HCT116 (cell line): ENCODE data around the gene SUGP1. TPM values are rescaled to one million over a fixed set of nuclear protein-coding genes. Genes with fewer than 3 reads are reported as not detected.

Experiments used
- ATAC-seq: fragments of 200-7000 bp; cut with Tn5 transposase; 2 replicates; pipeline ENCODE4 v1.9.1; 2020; ENCODE audit warnings: mild to moderate bottlenecking, moderate library complexity
- BruUV-seq: library from RNA; stranded (reverse); fragments of 400-500 nt; replicated peaks from 2 replicates; lab custom pipeline; 2021; lab: Mats Ljungman, UMichigan
- CTCF ChIA-PET: fragments of 300-600 bp; sonication (Branson Sonifier 250); formaldehyde crosslinking; loops from one replicate; lab custom pipeline; 2021; ENCODE audit warnings: antibody characterized with exemption; lab: Charles Lee
- POLR2A ChIA-PET: fragments of 300-600, 350-600 bp; sonication (Branson Sonifier 250); formaldehyde crosslinking; loops from one replicate; lab custom pipeline; 2021; ENCODE audit warnings: antibody characterized with exemption; lab: Charles Lee
- RAD21 ChIA-PET, 2 experiments: fragments of 300-600 bp; sonication (Branson Sonifier 250); formaldehyde crosslinking; loops; one replicate each; lab custom pipeline; 2023; ENCODE audit warnings: low total read pairs in 2 of 2; ENCODE audit not compliant: uncharacterized antibody in 2 of 2, unreplicated experiment in 2 of 2, low non-redundant PET in 1 of 2; lab: Charles Lee
- DNase-seq: peaks from one replicate; pipeline ENCODE4 v3.0.0-alpha.2; 2010; ENCODE audit warnings: low read depth, low spot score
- H2AFZ ChIP-seq: fragments of 200-600 bp; shearing (Covaris generic), sonication (generic); 2 replicates; pipeline ENCODE4 v1.6.1; 2017; ENCODE audit warnings: low read depth, mixed run types, mixed read lengths, antibody characterized with exemption, low read length; ENCODE audit not compliant: poor library complexity, severe bottlenecking
- H3K27ac ChIP-seq: 2 replicates; pipeline ENCODE4 v1.5.1; 2012; ENCODE audit warnings: low read depth, low read length
- H3K27me3 ChIP-seq: fragments of 200-600 bp; sonication (generic); 2 replicates; pipeline ENCODE4 v1.6.1; 2016; ENCODE audit warnings: mixed run types, low read length, mixed read lengths; ENCODE audit not compliant: insufficient read depth
- H3K36me3 ChIP-seq, 2 experiments: fragments of 200-500 bp in 1 of 2; fragments of 200-600 bp in 1 of 2; sonication (Bioruptor generic) in 1 of 2; sonication (generic) in 1 of 2; 2 replicates each; pipeline versions ENCODE4 v1.5.1 to v1.6.1; 2014 to 2016; ENCODE audit warnings: low read length in 2 of 2, inconsistent platforms in 1 of 2, mixed read lengths in 1 of 2, mixed run types in 1 of 2; ENCODE audit not compliant: insufficient read depth in 2 of 2, control insufficient read depth in 1 of 2
- H3K4me1 ChIP-seq, 2 experiments: fragments of 200-600 bp in 1 of 2; sonication (generic) in 1 of 2; 2 replicates each; pipeline versions ENCODE4 v1.5.1 to v1.6.1; 2012 to 2017; ENCODE audit warnings: low read length in 2 of 2, inconsistent platforms in 1 of 2, mild to moderate bottlenecking in 1 of 2, mixed read lengths in 1 of 2, mixed run types in 1 of 2, moderate library complexity in 1 of 2; ENCODE audit not compliant: insufficient read depth in 2 of 2, control insufficient read depth in 1 of 2
- H3K4me2 ChIP-seq: fragments of 200-600 bp; sonication (generic); 2 replicates; pipeline ENCODE4 v1.6.1; 2017; ENCODE audit warnings: mixed run types, low read length, mixed read lengths
- H3K4me3 ChIP-seq, 2 experiments: fragments of 200-600 bp in 1 of 2; sonication (generic) in 1 of 2; replicated peaks in 1 of 2; 2 replicates each; pipeline ENCODE4 v1.5.1; 2011 to 2016; ENCODE audit warnings: low read length in 2 of 2, control low read depth in 1 of 2, low read depth in 1 of 2, mild to moderate bottlenecking in 1 of 2, mixed read lengths in 1 of 2, mixed run types in 1 of 2
- H3K79me2 ChIP-seq: fragments of 200-600 bp; sonication (generic); 2 replicates; pipeline ENCODE4 v1.6.1; 2017; ENCODE audit warnings: mild to moderate bottlenecking, mixed run types, low read length, moderate library complexity, mixed read lengths; ENCODE audit not compliant: insufficient read depth
- H3K9ac ChIP-seq: fragments of 200-600 bp; sonication (generic); 2 replicates; pipeline ENCODE4 v1.6.1; 2016; ENCODE audit warnings: low read length, mixed read lengths
- H3K9me2 ChIP-seq: fragments of 200-600 bp; sonication (generic), shearing (Covaris generic); 2 replicates; pipeline ENCODE4 v1.6.1; 2017; ENCODE audit warnings: mixed run types, mild to moderate bottlenecking, moderate library complexity; ENCODE audit not compliant: insufficient read depth
- H3K9me3 ChIP-seq, 2 experiments: fragments of 200-500 bp in 1 of 2; fragments of 200-600 bp in 1 of 2; sonication (Bioruptor generic) in 1 of 2; sonication (generic) in 1 of 2; 2 replicates each; pipeline ENCODE4 v1.6.1; 2014 to 2017; ENCODE audit warnings: low read length in 2 of 2, mixed read lengths in 2 of 2, inconsistent platforms in 1 of 2, low read depth in 1 of 2, mild to moderate bottlenecking in 1 of 2, mixed run types in 1 of 2, moderate library complexity in 1 of 2; ENCODE audit not compliant: control insufficient read depth in 1 of 2, insufficient read depth in 1 of 2
- H4K20me1 ChIP-seq: fragments of 200-600 bp; sonication (generic), shearing (Covaris generic); 2 replicates; pipeline ENCODE4 v1.6.1; 2017; ENCODE audit warnings: mixed run types, mild to moderate bottlenecking, moderate library complexity; ENCODE audit not compliant: insufficient read depth
- CBX3 ChIP-seq: IDR thresholded peaks from 2 replicates; pipeline ENCODE4 v1.6.1; 2012; ENCODE audit warnings: low read depth
- CEBPB ChIP-seq: IDR thresholded peaks from 2 replicates; pipeline ENCODE4 v1.6.1; 2012; ENCODE audit warnings: low read depth
- CTCF ChIP-seq, 3 experiments: fragments of 200-600 bp in 1 of 3; sonication (generic) in 1 of 3; IDR thresholded peaks in 2 of 3; conservative IDR thresholded peaks in 1 of 3; 2 replicates each; pipeline ENCODE4 v1.5.1; 2012 to 2017; ENCODE audit warnings: low read depth in 2 of 3, low read length in 2 of 3, antibody characterized with exemption in 1 of 3, borderline replicate concordance in 1 of 3, control low read depth in 1 of 3, mild to moderate bottlenecking in 1 of 3, mixed read lengths in 1 of 3, mixed run types in 1 of 3, moderate library complexity in 1 of 3; ENCODE audit not compliant: insufficient read depth in 1 of 3
- ELF1 ChIP-seq: IDR thresholded peaks from 2 replicates; pipeline ENCODE4 v1.6.1; 2012; ENCODE audit warnings: low read depth, borderline replicate concordance
- EZH2 ChIP-seq: fragments of 200-600 bp; sonication (generic); IDR thresholded peaks from 2 replicates; pipeline ENCODE4 v1.6.1; 2017; ENCODE audit warnings: antibody characterized with exemption, mixed run types
- EZH2phosphoT487 ChIP-seq: fragments of 200-600 bp; IDR thresholded peaks from 2 replicates; pipeline ENCODE4 v1.6.1; 2018; ENCODE audit warnings: antibody characterized with exemption, borderline replicate concordance
- FOSL1 ChIP-seq: IDR thresholded peaks from 2 replicates; pipeline ENCODE4 v1.6.1; 2012; ENCODE audit warnings: low read depth
- JUND ChIP-seq: IDR thresholded peaks from 2 replicates; pipeline ENCODE4 v1.6.1; 2012
- POLR2AphosphoS5 ChIP-seq: IDR thresholded peaks from 2 replicates; pipeline ENCODE4 v1.6.1; 2011; ENCODE audit warnings: mild to moderate bottlenecking, low read depth, low read length, moderate library complexity
- SIN3A ChIP-seq: IDR thresholded peaks from 2 replicates; pipeline ENCODE4 v1.6.1; 2012; ENCODE audit warnings: low read depth
- SP1 ChIP-seq: IDR thresholded peaks from 2 replicates; pipeline ENCODE4 v1.6.1; 2012; ENCODE audit warnings: low read depth
- SRF ChIP-seq: IDR thresholded peaks from 2 replicates; pipeline ENCODE4 v1.6.1; 2012; ENCODE audit warnings: low read depth
- TCF7L2 ChIP-seq: IDR thresholded peaks from 2 replicates; pipeline ENCODE4 v1.7.0; 2011; ENCODE audit warnings: borderline replicate concordance, inconsistent platforms; ENCODE audit not compliant: insufficient read depth, insufficient read length; ENCODE audit errors: extremely low read depth
- YY1 ChIP-seq: IDR thresholded peaks from 2 replicates; pipeline ENCODE4 v1.6.1; 2011; ENCODE audit warnings: low read length, low read depth, moderate library complexity, mild to moderate bottlenecking; ENCODE audit not compliant: insufficient replicate concordance; ENCODE audit errors: extremely low read depth
- ZBTB33 ChIP-seq: IDR thresholded peaks from 2 replicates; pipeline ENCODE4 v1.6.1; 2011; ENCODE audit warnings: mild to moderate bottlenecking, low read length, moderate library complexity; ENCODE audit not compliant: insufficient replicate concordance; ENCODE audit errors: extremely low read depth
- ZFX ChIP-seq: fragments of 450-650 bp; IDR thresholded peaks from 2 replicates; pipeline ENCODE4 v1.6.1; 2017
- ZNF274 ChIP-seq: fragments of 200-500 bp; sonication (Bioruptor generic); IDR thresholded peaks from 2 replicates; pipeline ENCODE4 v1.6.1; 2014; ENCODE audit warnings: mild to moderate bottlenecking, low read depth, low read length, inconsistent platforms
- intact Hi-C: fragments of 100-400 bp; cut with micrococcal nuclease; formaldehyde crosslinking; loops from 2 replicates; pipeline ENCODE4 v1.10.0; 2022
- total RNA-seq: library from RNA; stranded (reverse); gene quantifications from one replicate; pipeline ENCODE4 v1.2.1, GENCODE V29; 2021; ENCODE audit not compliant: unreplicated experiment

The SUGP1 gene
- total RNA-seq, 1 experiment from 2014 or later = 47.6 TPM

GRCh38 chr19:19279853-19280252 is 40.5 kb downstream of the SUGP1 start (continued):
- TF ChIP-seq CTCF (IDR thresholded peaks at IDR 0.05 in 2 of 3, conservative IDR thresholded peaks at IDR 0.05 in 1 of 3; ENCODE audit: borderline replicate concordance in 1 of 3, insufficient read depth in 1 of 3, low read depth in 2 of 3, low read length in 2 of 3) (no peak), JUND (no peak), ZBTB33 (no peak)

- H3K4me1 ChIP-seq = no peaks in the 10 kb centered on the region
- ChIA-PET POLR2A (no interaction called here), CTCF (no interaction called here), RAD21 (no interaction called here)
- H4K20me1 ChIP-seq = no peaks in the 10 kb centered on the region
- no peak for DNase-seq
- no peak overlapping the region for H3K4me3 ChIP-seq
- H3K9ac ChIP-seq = no peak overlapping the region
- intact Hi-C loops = no loop called here
- H3K9me3 ChIP-seq = no peaks in the 10 kb centered on the region
- ATAC-seq = no peak
- H3K9me2 ChIP-seq = no peaks in the 10 kb centered on the region
- no peak overlapping the region for H2AFZ ChIP-seq
- no peak overlapping the region for H3K27ac ChIP-seq
- no TSS peak for BruUV-seq
- no peak overlapping the region for H3K4me2 ChIP-seq
- no peaks in the 10 kb centered on the region for H3K79me2 ChIP-seq
- no peaks in the 10 kb centered on the region for H3K27me3 ChIP-seq
- peaks cover 7 to 16% of the 10 kb centered on the region in 2 experiments; a peak in 3 of 4 replicates for H3K36me3 ChIP-seq
- TF ChIP-seq CBX3 = no peak
- no peak for TF ChIP-seq ZNF274
- TF ChIP-seq ELF1 = no peak
- no peak for TF ChIP-seq SIN3A
- TF ChIP-seq SP1 = no peak
- TF ChIP-seq SRF = no peak
- no peak for TF ChIP-seq EZH2phosphoT487
- TF ChIP-seq FOSL1 = no peak
- no peak for TF ChIP-seq POLR2AphosphoS5
- TF ChIP-seq TCF7L2 = no peak
- no peak for TF ChIP-seq YY1
- TF ChIP-seq EZH2 = no peak
- TF ChIP-seq CEBPB = no peak
- no peak for TF ChIP-seq JUND
- TF ChIP-seq ZFX = no peak
Observed at GRCh38 chr19:19279062-19279612, 41.2 kb downstream of the SUGP1 start.
